GM12878 (cell line): ENCODE results near the gene QSOX2. TPM values are rescaled to one million over a fixed set of nuclear protein-coding genes. Genes with fewer than 3 reads are reported as not detected.

Experiments
- ATAC-seq: fragments of 200-7000 bp; cut with Tn5 transposase; 3 replicates; pipeline ENCODE4 v1.9.1; 2020; ENCODE audit warnings: mild to moderate bottlenecking, moderate library complexity
- BruUV-seq: library from RNA; stranded (reverse); fragments of 400-500 nt; replicated peaks from 2 replicates; lab custom pipeline; 2021; lab: Mats Ljungman, UMichigan
- CTCF ChIA-PET: fragments of 300-600 bp; sonication (Branson Sonifier 250); formaldehyde crosslinking; extraction: SDS; loops from one replicate; lab custom pipeline; 2021; ENCODE audit warnings: inconsistent platforms; lab: Yijun Ruan, JAX
- POLR2A ChIA-PET: fragments of 350-600 bp; formaldehyde crosslinking; extraction: SDS; loops from one replicate; lab custom pipeline; 2021; ENCODE audit warnings: inconsistent platforms; lab: Charles Lee
- RAD21 ChIA-PET: fragments of 300-600 bp; sonication (Branson Sonifier 250); formaldehyde crosslinking; loops from one replicate; lab custom pipeline; 2023; ENCODE audit warnings: antibody characterized with exemption; ENCODE audit not compliant: unreplicated experiment; lab: Charles Lee
- SMC1A ChIA-PET: fragments of 300-600 bp; sonication (Branson Sonifier 250); formaldehyde crosslinking; loops from one replicate; lab custom pipeline; 2023; ENCODE audit not compliant: unreplicated experiment, uncharacterized antibody; lab: Charles Lee
- DNase-seq: peaks from one replicate; pipeline ENCODE4 v3.0.0-alpha.2; 2011; ENCODE audit warnings: low read depth, low spot score
- FAIRE-seq: peaks from 3 replicates; lab custom pipeline; 2011; peaks lifted over from hg19 to GRCh38; lab: Jason Lieb, UNC
- H2AFZ ChIP-seq: 2 replicates; pipeline ENCODE4 v1.6.0; 2011; ENCODE audit warnings: low read depth, low read length, control low read depth; ENCODE audit not compliant: control insufficient read depth
- H3K27ac ChIP-seq: 2 replicates; pipeline ENCODE4 v1.5.1; 2011; ENCODE audit warnings: control low read depth; ENCODE audit not compliant: control insufficient read depth, insufficient read depth
- H3K27me3 ChIP-seq, 2 experiments: replicated peaks in 1 of 2; 2 replicates each; pipeline versions ENCODE4 v1.6.0 to v1.6.1; 2011; ENCODE audit warnings: low read length in 1 of 2; ENCODE audit not compliant: control insufficient read depth in 2 of 2, insufficient read depth in 2 of 2
- H3K36me3 ChIP-seq, 2 experiments: 2 replicates each; pipeline ENCODE4 v1.5.1; 2011; ENCODE audit warnings: low read length in 1 of 2; ENCODE audit not compliant: control insufficient read depth in 2 of 2, insufficient read depth in 2 of 2
- H3K4me1 ChIP-seq: 2 replicates; pipeline ENCODE4 v1.6.1; 2011; ENCODE audit warnings: mild to moderate bottlenecking, low read length, moderate library complexity, mixed read lengths; ENCODE audit not compliant: control insufficient read depth, insufficient read depth
- H3K4me2 ChIP-seq: 2 replicates; pipeline ENCODE4 v1.6.0; 2011; ENCODE audit warnings: control low read depth; ENCODE audit not compliant: control insufficient read depth, insufficient read depth
- H3K4me3 ChIP-seq: fragments of 200-600 bp; sonication (generic); 2 replicates; pipeline ENCODE4 v1.5.1; 2016
- H3K79me2 ChIP-seq: 2 replicates; pipeline ENCODE4 v1.6.0; 2011; ENCODE audit warnings: low read length; ENCODE audit not compliant: control insufficient read depth, insufficient read depth
- H3K9ac ChIP-seq: 2 replicates; pipeline ENCODE4 v1.8.0; 2011; ENCODE audit warnings: low read length, control low read depth, mixed read lengths; ENCODE audit not compliant: control insufficient read depth, insufficient read depth
- H3K9me3 ChIP-seq: replicated peaks from 3 replicates; pipeline ENCODE4 v1.5.1; 2011; ENCODE audit warnings: mild to moderate bottlenecking, low read length; ENCODE audit not compliant: control insufficient read depth, insufficient read depth
- H4K20me1 ChIP-seq: 2 replicates; pipeline ENCODE4 v1.6.0; 2011; ENCODE audit not compliant: control insufficient read depth, insufficient read depth
- BCL11A ChIP-seq: IDR thresholded peaks from 2 replicates; pipeline ENCODE4 v1.6.1; 2011; ENCODE audit warnings: low read depth, low read length
- BMI1 ChIP-seq: fragments of 450-650 bp; IDR thresholded peaks from 2 replicates; pipeline ENCODE4 v1.6.1; 2016; ENCODE audit warnings: mild to moderate bottlenecking, moderate library complexity, borderline replicate concordance
- BRCA1 ChIP-seq: IDR thresholded peaks from 2 replicates; pipeline ENCODE4 v1.6.1; 2011; ENCODE audit warnings: low read depth, low read length, improper control_type of control experiment
- CUX1 ChIP-seq: IDR thresholded peaks from 2 replicates; pipeline ENCODE4 v1.6.1; 2012; ENCODE audit warnings: improper control_type of control experiment, low read depth, low read length; ENCODE audit not compliant: insufficient replicate concordance
- EP300 ChIP-seq, 2 experiments: fragments of 150-350 bp in 1 of 2; IDR thresholded peaks; 2 replicates each; pipeline ENCODE4 v1.6.1; 2011 to 2012; ENCODE audit warnings: low read depth in 2 of 2, low read length in 2 of 2, borderline replicate concordance in 1 of 2, improper control_type of control experiment in 1 of 2, inconsistent platforms in 1 of 2; ENCODE audit not compliant: control insufficient read depth in 1 of 2
- FOXK2 ChIP-seq: fragments of 450-650 bp; IDR thresholded peaks from 2 replicates; pipeline ENCODE4 v1.6.1; 2017; ENCODE audit warnings: mild to moderate bottlenecking, moderate library complexity
- HDAC6 ChIP-seq: fragments of 200-600 bp; sonication (generic); IDR thresholded peaks from one replicate; pipeline ENCODE4 v1.8.0; 2017; ENCODE audit warnings: antibody characterized with exemption; ENCODE audit not compliant: unreplicated experiment
- JUND ChIP-seq: IDR thresholded peaks from 2 replicates; pipeline ENCODE4 v1.6.1; 2012; ENCODE audit warnings: low read depth, mild to moderate bottlenecking, low read length, improper control_type of control experiment, moderate library complexity
- NFXL1 ChIP-seq: fragments of 450-650 bp; IDR thresholded peaks from 2 replicates; pipeline ENCODE4 v1.6.1; 2017; ENCODE audit warnings: antibody characterized with exemption, mild to moderate bottlenecking, borderline replicate concordance
- RB1 ChIP-seq: fragments of 450-650 bp; formaldehyde crosslinking; IDR thresholded peaks from 2 replicates; pipeline ENCODE4 v1.6.1; 2017; ENCODE audit warnings: mild to moderate bottlenecking, borderline replicate concordance
- RUNX3 ChIP-seq: IDR thresholded peaks from 2 replicates; pipeline ENCODE4 v1.6.1; 2012; ENCODE audit warnings: low read length, inconsistent platforms
- STAT3 ChIP-seq: IDR thresholded peaks from 2 replicates; pipeline ENCODE4 v1.6.1; 2011; ENCODE audit warnings: low read depth, low read length, improper control_type of control experiment
- SUPT20H ChIP-seq: IDR thresholded peaks from 2 replicates; pipeline ENCODE4 v1.6.1; 2011; ENCODE audit warnings: low read depth, mild to moderate bottlenecking, low read length, moderate library complexity, borderline replicate concordance; ENCODE audit not compliant: control insufficient read depth
- YY1 ChIP-seq: IDR thresholded peaks from 2 replicates; pipeline ENCODE4 v1.6.1; 2011; ENCODE audit warnings: low read depth, mild to moderate bottlenecking, low read length
- ZSCAN29 ChIP-seq: fragments of 450-650 bp; IDR thresholded peaks from 2 replicates; pipeline ENCODE4 v1.6.1; 2017; ENCODE audit warnings: mild to moderate bottlenecking, moderate library complexity
- WGBS: methylation state at CpG from one replicate; pipeline ENCODE4 v1.1.6; 2016; ENCODE audit warnings: low lambda C conversion rate; ENCODE audit not compliant: insufficient replicate concordance, insufficient coverage; ENCODE audit errors: missing lambda C conversion rate; 5-methylcytosine and 5-hydroxymethylcytosine counted together
- in situ Hi-C: fragments of 300-500 bp; cut with MboI; formaldehyde crosslinking; loops from 9 replicates; pipeline ENCODE4 v1.14.3; 2018; ENCODE audit warnings: mixed read lengths
- intact Hi-C: fragments of 100-400 bp; cut with micrococcal nuclease; formaldehyde crosslinking; loops from one replicate; pipeline ENCODE4 v1.14.2; 2022; ENCODE audit not compliant: unreplicated experiment
- polyA plus RNA-seq, 11 experiments: library from polyadenylated mRNA; depleted of rRNA in 4 of 11; unstranded in 6 of 11; stranded (reverse) in 5 of 11; fragments of >200 nt; fragmentation: Nextera tagmentation in 4 of 11; fragmentation: Illumina TruSeq in 1 of 11; extraction: Ambion mirVana in 4 of 11; extraction: Trizol in 1 of 11; gene quantifications; 1 replicate in 1 of 11; 2 replicates in 10 of 11; pipeline versions ENCODE4 v1.2.1 to v1.2.3, GENCODE V29; 2011 to 2016; ENCODE audit warnings: inconsistent platforms in 2 of 11, missing spikeins in 2 of 11, low read depth in 1 of 11
- total RNA-seq, 4 experiments: library from RNA; depleted of rRNA in 3 of 4; stranded (reverse); fragments of >200 nt in 3 of 4; fragmentation: Illumina TruSeq in 1 of 4; extraction: Trizol in 1 of 4; gene quantifications; 2 replicates each; pipeline versions ENCODE4 v1.2.1 to v1.2.3, GENCODE V29; 2013 to 2021
- TF ChIP-seq, protein P1 (sequence below): fragments of 450-650 bp; formaldehyde crosslinking; IDR thresholded peaks from 2 replicates; pipeline ENCODE4 v1.5.0; 2022; ENCODE audit warnings: mild to moderate bottlenecking, missing genetic modification characterization

Gene QSOX2
- total and polyA plus RNA-seq, 10 of the 15 experiments (the other 5 are each of a cell fraction or from before 2014, with no cell fraction given) = 0.34 to 16.1 (median 8.2) TPM

DNA sequence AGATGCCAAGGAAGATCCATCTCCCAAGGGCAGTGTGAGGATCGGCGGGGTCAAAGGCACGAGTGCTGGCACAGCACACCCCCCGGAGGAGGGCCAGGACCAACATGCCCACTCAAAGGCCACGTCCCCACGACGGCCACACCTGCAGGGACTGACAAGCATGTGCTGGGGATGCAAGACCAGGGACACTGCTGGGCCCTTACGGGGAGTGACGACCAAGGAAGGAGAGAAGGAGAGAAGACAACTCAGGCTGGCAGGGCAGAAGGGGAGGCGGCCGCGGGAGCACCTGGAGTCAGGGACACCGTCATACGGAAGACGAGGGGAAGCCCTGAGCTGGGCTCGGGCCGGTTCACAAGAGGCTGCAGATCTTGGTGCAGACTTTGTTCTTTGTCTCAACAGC lies 10.4 kb downstream of the QSOX2 start:
- POLR2A ChIA-PET = no interaction called here
- no peak overlapping the region for H3K4me2 ChIP-seq
- BruUV-seq = no TSS peak
- peaks cover 20% of the 10 kb centered on the region for H3K79me2 ChIP-seq
- CTCF ChIA-PET = no interaction called here
- no peak overlapping the region for H2AFZ ChIP-seq
- H3K4me3 ChIP-seq = no peak overlapping the region
- SMC1A ChIA-PET = no interaction called here
- no peaks in the 10 kb centered on the region for H3K9me3 ChIP-seq
- peaks cover 5 to 20% of the 10 kb centered on the region in 2 experiments; a peak in 3 of 4 replicates for H3K36me3 ChIP-seq
- FAIRE-seq = no peak
- intact Hi-C loops = no loop called here
- H4K20me1 ChIP-seq = no peaks in the 10 kb centered on the region
- ATAC-seq = no peak
- RAD21 ChIA-PET = no interaction called here
- in situ Hi-C loops = no loop called here
- 96% methylated on average over 17 of the region's 17 CpGs for WGBS
- H3K4me1 ChIP-seq = peaks cover 22% of the 10 kb centered on the region
- DNase-seq = no peak
- H3K27ac ChIP-seq = no peak overlapping the region
- no peak overlapping the region for H3K9ac ChIP-seq
- no peaks in the 10 kb centered on the region for H3K27me3 ChIP-seq
- TF ChIP-seq HDAC6 (no peak), SUPT20H (no peak), EP300 (IDR thresholded peaks at IDR 0.05; ENCODE audit: borderline replicate concordance in 1 of 2, control insufficient read depth in 1 of 2, low read depth in 2 of 2, low read length in 2 of 2) (no peak), FOXK2 (no peak), CUX1 (no peak), JUND (no peak), RB1 (no peak), ZSCAN29 (no peak), RUNX3 (no peak), BMI1 (no peak), YY1 (no peak), BCL11A (no peak), STAT3 (no peak), NFXL1 (no peak), BRCA1 (no peak)
- TF ChIP-seq, protein P1, sequence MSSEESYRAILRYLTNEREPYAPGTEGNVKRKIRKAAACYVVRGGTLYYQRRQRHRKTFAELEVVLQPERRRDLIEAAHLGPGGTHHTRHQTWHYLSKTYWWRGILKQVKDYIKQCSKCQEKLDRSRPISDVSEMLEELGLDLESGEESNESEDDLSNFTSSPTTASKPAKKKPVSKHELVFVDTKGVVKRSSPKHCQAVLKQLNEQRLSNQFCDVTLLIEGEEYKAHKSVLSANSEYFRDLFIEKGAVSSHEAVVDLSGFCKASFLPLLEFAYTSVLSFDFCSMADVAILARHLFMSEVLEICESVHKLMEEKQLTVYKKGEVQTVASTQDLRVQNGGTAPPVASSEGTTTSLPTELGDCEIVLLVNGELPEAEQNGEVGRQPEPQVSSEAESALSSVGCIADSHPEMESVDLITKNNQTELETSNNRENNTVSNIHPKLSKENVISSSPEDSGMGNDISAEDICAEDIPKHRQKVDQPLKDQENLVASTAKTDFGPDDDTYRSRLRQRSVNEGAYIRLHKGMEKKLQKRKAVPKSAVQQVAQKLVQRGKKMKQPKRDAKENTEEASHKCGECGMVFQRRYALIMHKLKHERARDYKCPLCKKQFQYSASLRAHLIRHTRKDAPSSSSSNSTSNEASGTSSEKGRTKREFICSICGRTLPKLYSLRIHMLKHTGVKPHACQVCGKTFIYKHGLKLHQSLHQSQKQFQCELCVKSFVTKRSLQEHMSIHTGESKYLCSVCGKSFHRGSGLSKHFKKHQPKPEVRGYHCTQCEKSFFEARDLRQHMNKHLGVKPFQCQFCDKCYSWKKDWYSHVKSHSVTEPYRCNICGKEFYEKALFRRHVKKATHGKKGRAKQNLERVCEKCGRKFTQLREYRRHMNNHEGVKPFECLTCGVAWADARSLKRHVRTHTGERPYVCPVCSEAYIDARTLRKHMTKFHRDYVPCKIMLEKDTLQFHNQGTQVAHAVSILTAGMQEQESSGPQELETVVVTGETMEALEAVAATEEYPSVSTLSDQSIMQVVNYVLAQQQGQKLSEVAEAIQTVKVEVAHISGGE (CRISPR knock-in tag) = no peak
